ENCODE results near the gene TNFAIP6. TPM values are rescaled to one million over a fixed set of nuclear protein-coding genes. Genes with fewer than 3 reads are reported as not detected.
A peak's percentile ranks its signal among the peaks of the same experiment; 100 is the strongest.

TNFAIP6 gene
- total and polyA plus RNA-seq, 7 experiments from 2014 or later, result 0.34 TPM; not detected in 6

GRCh38 chr2:151379169-151379568 lies 21.8 kb downstream of the TNFAIP6 start:
- Mint-ChIP-seq H3K9me3 (peaks cover 0 to 1% (median 0%) of the 10 kb centered on the region in 11 donors), H3K4me3 (no peak overlapping the region), H3K4me1 (peaks cover 0 to 7% (median 5%) of the 10 kb centered on the region in 7 donors), H3K36me3 (no peaks in the 10 kb centered on the region), H3K27me3 (peaks cover 0 to 3% (median 0%) of the 10 kb centered on the region in 5 donors), H3K27ac (no peak overlapping the region)
- ATAC-seq, result no peak
- Histone ChIP-seq H3K4me3 (ENCODE audit: low read length) (no peak overlapping the region), H3K27ac (ENCODE audit: low read depth, low read length) (no peak overlapping the region), H3K27me3 (ENCODE audit: control insufficient read depth in 2 of 2, insufficient read depth in 2 of 2, low read length in 2 of 2) (no peaks in the 10 kb centered on the region), H3K36me3 (ENCODE audit: control insufficient read depth in 2 of 3, insufficient read depth in 3 of 3, low read length in 3 of 3) (no peaks in the 10 kb centered on the region), H3K9me3 (ENCODE audit: control insufficient read depth in 2 of 3, low read length in 3 of 3) (no peaks in the 10 kb centered on the region), H3K4me1 (ENCODE audit: control insufficient read depth in 2 of 2, insufficient read depth in 2 of 2, low read length in 2 of 2) (peaks cover 0 to 5% of the 10 kb centered on the region in 2 donors)
- ChIA-PET POLR2A (no interaction called here), CTCF (no interaction called here)
- DNase-seq, result peak in 6 of 9 donors; percentile 8 to 36 (median 17)
- intact Hi-C loops (cut with micrococcal nuclease), result loop anchor here in 1 of 2 donors (1.0 kb wide), 1 partner anchor 31 kb away; no protein-coding TSS in a partner anchor

GRCh38 chr2:151380580-151381235 lies 23.3 kb downstream of the TNFAIP6 start:
- H3K27me3 Mint-ChIP-seq, result peaks cover 0 to 3% (median 0%) of the 10 kb centered on the region in 5 donors
- peaks cover 0 to 6% (median 5%) of the 10 kb centered on the region in 7 donors for H3K4me1 Mint-ChIP-seq
- POLR2A ChIA-PET, result no interaction called here

GRCh38 chr2:151381266-151381665 lies 23.9 kb downstream of the TNFAIP6 start:
- Mint-ChIP-seq H3K27ac (no peak overlapping the region), H3K9me3 (peaks cover 0 to 1% (median 0%) of the 10 kb centered on the region in 11 donors), H3K4me1 (peaks cover 0 to 6% (median 5%) of the 10 kb centered on the region in 7 donors), H3K4me3 (no peak overlapping the region), H3K27me3 (peaks cover 0 to 3% (median 0%) of the 10 kb centered on the region in 5 donors), H3K36me3 (no peaks in the 10 kb centered on the region)
- Histone ChIP-seq H3K36me3 (ENCODE audit: control insufficient read depth in 2 of 3, insufficient read depth in 3 of 3, low read length in 3 of 3) (no peaks in the 10 kb centered on the region), H3K27ac (ENCODE audit: low read depth, low read length) (no peak overlapping the region), H3K27me3 (ENCODE audit: control insufficient read depth in 2 of 2, insufficient read depth in 2 of 2, low read length in 2 of 2) (no peaks in the 10 kb centered on the region), H3K9me3 (ENCODE audit: control insufficient read depth in 2 of 3, low read length in 3 of 3) (no peaks in the 10 kb centered on the region), H3K4me1 (ENCODE audit: control insufficient read depth in 2 of 2, insufficient read depth in 2 of 2, low read length in 2 of 2) (peaks cover 0 to 5% of the 10 kb centered on the region in 2 donors), H3K4me3 (ENCODE audit: low read length) (no peak overlapping the region)
- ATAC-seq (no peak), DNase-seq (no peak)
- intact Hi-C loops (cut with micrococcal nuclease), result no loop called here
- ChIA-PET CTCF (no interaction called here), POLR2A (no interaction called here)

More at GRCh38 chr2:151380580-151381235, 23.3 kb downstream of the TNFAIP6 start:
- H3K4me3 ChIP-seq (ENCODE audit: low read length), result no peak overlapping the region
- ATAC-seq (no peak), DNase-seq (no peak)
- Mint-ChIP-seq H3K27ac (no peak overlapping the region), H3K36me3 (no peaks in the 10 kb centered on the region), H3K4me3 (no peak overlapping the region), H3K9me3 (peaks cover 0 to 1% (median 0%) of the 10 kb centered on the region in 11 donors)
- intact Hi-C loops (cut with micrococcal nuclease), result no loop called here
- peaks cover 0 to 5% of the 10 kb centered on the region in 2 donors for H3K4me1 ChIP-seq (ENCODE audit: control insufficient read depth in 2 of 2, insufficient read depth in 2 of 2, low read length in 2 of 2)
- H3K27ac ChIP-seq (ENCODE audit: low read depth, low read length), result no peak overlapping the region
- no peaks in the 10 kb centered on the region for H3K27me3 ChIP-seq (ENCODE audit: control insufficient read depth in 2 of 2, insufficient read depth in 2 of 2, low read length in 2 of 2)
- H3K36me3 ChIP-seq (ENCODE audit: control insufficient read depth in 2 of 3, insufficient read depth in 3 of 3, low read length in 3 of 3), result no peaks in the 10 kb centered on the region
- CTCF ChIA-PET, result no interaction called here
- no peaks in the 10 kb centered on the region for H3K9me3 ChIP-seq (ENCODE audit: control insufficient read depth in 2 of 3, low read length in 3 of 3)

- no peaks in the 10 kb centered on the region for H3K36me3 ChIP-seq (ENCODE audit: control insufficient read depth in 2 of 3, insufficient read depth in 3 of 3, low read length in 3 of 3)
- ChIA-PET CTCF (no interaction called here), POLR2A (no interaction called here)
- H3K36me3 Mint-ChIP-seq, result peaks cover 0 to 4% (median 0%) of the 10 kb centered on the region in 5 donors
- H3K27me3 Mint-ChIP-seq, result peaks cover 0 to 4% (median 0%) of the 10 kb centered on the region in 5 donors
- H3K4me3 Mint-ChIP-seq, result no peak overlapping the region
- ATAC-seq (no peak), DNase-seq (no peak)
- no peak overlapping the region for H3K27ac ChIP-seq (ENCODE audit: low read depth, low read length)
- peaks cover 0 to 4% (median 0%) of the 10 kb centered on the region in 7 donors for H3K4me1 Mint-ChIP-seq
- no peak overlapping the region for H3K4me3 ChIP-seq (ENCODE audit: low read length)
- no peaks in the 10 kb centered on the region for H3K4me1 ChIP-seq (ENCODE audit: control insufficient read depth in 2 of 2, insufficient read depth in 2 of 2, low read length in 2 of 2)
- intact Hi-C loops (cut with micrococcal nuclease), result no loop called here
- no peaks in the 10 kb centered on the region for H3K9me3 ChIP-seq (ENCODE audit: control insufficient read depth in 2 of 3, low read length in 3 of 3)
- peaks cover 0 to 9% (median 4%) of the 10 kb centered on the region in 11 donors for H3K9me3 Mint-ChIP-seq
- no peaks in the 10 kb centered on the region for H3K27me3 ChIP-seq (ENCODE audit: control insufficient read depth in 2 of 2, insufficient read depth in 2 of 2, low read length in 2 of 2)
- H3K27ac Mint-ChIP-seq, result no peak overlapping the region
These were observed 30.6 kb downstream of the TNFAIP6 start for GRCh38 chr2:151388011-151388410.

- peaks cover 0 to 9% (median 4%) of the 10 kb centered on the region in 11 donors for H3K9me3 Mint-ChIP-seq
- H3K27me3 ChIP-seq (ENCODE audit: control insufficient read depth in 2 of 2, insufficient read depth in 2 of 2, low read length in 2 of 2), result no peaks in the 10 kb centered on the region
- no peaks in the 10 kb centered on the region for H3K36me3 ChIP-seq (ENCODE audit: control insufficient read depth in 2 of 3, insufficient read depth in 3 of 3, low read length in 3 of 3)
- no peaks in the 10 kb centered on the region for H3K4me1 ChIP-seq (ENCODE audit: control insufficient read depth in 2 of 2, insufficient read depth in 2 of 2, low read length in 2 of 2)
- peaks cover 0 to 4% (median 3%) of the 10 kb centered on the region in 5 donors for H3K36me3 Mint-ChIP-seq
- H3K27ac ChIP-seq (ENCODE audit: low read depth, low read length), result no peak overlapping the region
- no peak overlapping the region for H3K27ac Mint-ChIP-seq
- DNase-seq (no peak), ATAC-seq (no peak)
- no peaks in the 10 kb centered on the region for H3K9me3 ChIP-seq (ENCODE audit: control insufficient read depth in 2 of 3, low read length in 3 of 3)
- POLR2A ChIA-PET, result interaction anchor here (0.6 kb wide), 1 partner anchor 102 kb away, joined by 3 read pairs; the partner anchor contains the start of gene NMI
- peaks cover 0 to 7% (median 0%) of the 10 kb centered on the region in 5 donors for H3K27me3 Mint-ChIP-seq
- CTCF ChIA-PET, result no interaction called here
- no peak overlapping the region for H3K4me3 Mint-ChIP-seq
- H3K4me1 Mint-ChIP-seq, result peaks cover 0 to 4% (median 0%) of the 10 kb centered on the region in 7 donors
- no peak overlapping the region for H3K4me3 ChIP-seq (ENCODE audit: low read length)
- intact Hi-C loops (cut with micrococcal nuclease), result loop anchor here in 1 of 2 donors (1.0 kb wide), 1 partner anchor 32 kb away; no protein-coding TSS in a partner anchor
These were observed 34.0 kb downstream of the TNFAIP6 start for GRCh38 chr2:151391436-151391835.

GRCh38 chr2:151394509-151394908 lies 37.1 kb downstream of the TNFAIP6 start:
- intact Hi-C loops (cut with micrococcal nuclease), result no loop called here
- Mint-ChIP-seq H3K36me3 (peaks cover 0 to 4% (median 3%) of the 10 kb centered on the region in 5 donors), H3K4me1 (peaks cover 0 to 4% (median 0%) of the 10 kb centered on the region in 7 donors), H3K27ac (no peak overlapping the region), H3K9me3 (peaks cover 0 to 8% (median 4%) of the 10 kb centered on the region in 11 donors), H3K4me3 (no peak overlapping the region), H3K27me3 (peaks cover 0 to 7% (median 0%) of the 10 kb centered on the region in 5 donors)
- Histone ChIP-seq H3K9me3 (ENCODE audit: control insufficient read depth in 2 of 3, low read length in 3 of 3) (no peaks in the 10 kb centered on the region), H3K4me3 (ENCODE audit: low read length) (no peak overlapping the region), H3K27me3 (ENCODE audit: control insufficient read depth in 2 of 2, insufficient read depth in 2 of 2, low read length in 2 of 2) (no peaks in the 10 kb centered on the region), H3K4me1 (ENCODE audit: control insufficient read depth in 2 of 2, insufficient read depth in 2 of 2, low read length in 2 of 2) (no peaks in the 10 kb centered on the region), H3K36me3 (ENCODE audit: control insufficient read depth in 2 of 3, insufficient read depth in 3 of 3, low read length in 3 of 3) (no peaks in the 10 kb centered on the region), H3K27ac (ENCODE audit: low read depth, low read length) (no peak overlapping the region)
- DNase-seq, result no peak
- ATAC-seq, result no peak
- CTCF ChIA-PET, result no interaction called here
- POLR2A ChIA-PET, result no interaction called here
